LNCaP clone FGC (cell line): ENCODE results near the gene STKLD1.
"Not testable (repeated sequence)": the region's sequence is repeated elsewhere in the genome, so short reads cannot be mapped to it uniquely, and the experiment has no call there.

Source experiments
- DNase-seq: peaks from one replicate; pipeline ENCODE4 v3.0.0-alpha.2; 2011; ENCODE audit warnings: low read depth
- H3K4me3 ChIP-seq: 2 replicates; pipeline ENCODE4 v1.5.1; 2011; ENCODE audit warnings: mild to moderate bottlenecking, low read depth, low read length, control low read depth
- TF ChIP-seq, protein P1 (sequence below): IDR thresholded peaks from 2 replicates; pipeline ENCODE4 v1.5.1; 2012; ENCODE audit warnings: mild to moderate bottlenecking; ENCODE audit not compliant: control insufficient read depth, insufficient read depth; ENCODE audit errors: extremely low read depth

STKLD1 gene

DNA sequence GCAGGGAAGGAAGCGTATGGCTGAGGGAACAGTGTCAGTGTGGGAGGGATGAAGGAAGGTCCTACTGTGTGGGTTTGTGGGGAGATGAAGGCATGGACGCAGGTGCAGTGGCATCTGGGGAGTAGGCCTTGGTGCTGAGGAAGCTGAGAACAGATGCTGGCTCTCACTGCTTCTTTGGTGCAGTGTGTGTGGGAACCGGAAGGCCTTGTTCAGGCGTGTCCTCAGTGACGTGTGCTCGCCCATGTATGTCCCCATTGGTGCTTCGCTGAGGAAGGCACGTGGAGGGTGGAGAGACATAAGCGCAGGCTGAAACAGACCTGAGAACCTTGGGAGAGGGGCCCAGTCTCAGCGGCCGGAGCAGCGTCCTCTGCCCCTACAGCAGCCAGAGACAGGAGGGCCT lies 64.7 kb downstream of the STKLD1 start:
- DNase-seq = no peak
- TF ChIP-seq, protein P1, sequence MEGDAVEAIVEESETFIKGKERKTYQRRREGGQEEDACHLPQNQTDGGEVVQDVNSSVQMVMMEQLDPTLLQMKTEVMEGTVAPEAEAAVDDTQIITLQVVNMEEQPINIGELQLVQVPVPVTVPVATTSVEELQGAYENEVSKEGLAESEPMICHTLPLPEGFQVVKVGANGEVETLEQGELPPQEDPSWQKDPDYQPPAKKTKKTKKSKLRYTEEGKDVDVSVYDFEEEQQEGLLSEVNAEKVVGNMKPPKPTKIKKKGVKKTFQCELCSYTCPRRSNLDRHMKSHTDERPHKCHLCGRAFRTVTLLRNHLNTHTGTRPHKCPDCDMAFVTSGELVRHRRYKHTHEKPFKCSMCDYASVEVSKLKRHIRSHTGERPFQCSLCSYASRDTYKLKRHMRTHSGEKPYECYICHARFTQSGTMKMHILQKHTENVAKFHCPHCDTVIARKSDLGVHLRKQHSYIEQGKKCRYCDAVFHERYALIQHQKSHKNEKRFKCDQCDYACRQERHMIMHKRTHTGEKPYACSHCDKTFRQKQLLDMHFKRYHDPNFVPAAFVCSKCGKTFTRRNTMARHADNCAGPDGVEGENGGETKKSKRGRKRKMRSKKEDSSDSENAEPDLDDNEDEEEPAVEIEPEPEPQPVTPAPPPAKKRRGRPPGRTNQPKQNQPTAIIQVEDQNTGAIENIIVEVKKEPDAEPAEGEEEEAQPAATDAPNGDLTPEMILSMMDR = no peak

DNA sequence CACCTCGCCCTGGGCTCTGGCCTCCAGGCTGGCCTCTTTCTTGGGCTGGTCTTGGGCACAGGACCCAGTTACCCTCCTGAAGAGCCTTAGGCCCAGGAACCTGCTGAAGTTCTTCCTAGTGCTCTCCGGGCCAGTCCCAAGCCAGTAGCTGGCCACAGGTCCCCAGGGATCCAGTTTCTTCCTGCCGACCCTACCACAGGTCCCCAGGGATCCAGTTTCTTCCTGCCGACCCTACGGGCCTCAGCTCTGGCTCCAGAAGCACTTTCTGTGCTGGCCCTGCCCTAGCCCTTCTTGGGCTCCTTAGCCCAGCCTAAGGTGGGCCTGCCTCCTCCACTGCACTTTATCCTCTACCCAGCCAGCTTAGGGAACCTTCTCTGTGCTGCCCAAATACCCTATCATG lies 65.4 kb downstream of the STKLD1 start:
- no peak for DNase-seq
- TF ChIP-seq, protein P1 = no peak
- H3K4me3 ChIP-seq = no peak overlapping the region

More for the DNA sequence above, 64.7 kb downstream of the STKLD1 start:
- H3K4me3 ChIP-seq = no peak overlapping the region

DNA sequence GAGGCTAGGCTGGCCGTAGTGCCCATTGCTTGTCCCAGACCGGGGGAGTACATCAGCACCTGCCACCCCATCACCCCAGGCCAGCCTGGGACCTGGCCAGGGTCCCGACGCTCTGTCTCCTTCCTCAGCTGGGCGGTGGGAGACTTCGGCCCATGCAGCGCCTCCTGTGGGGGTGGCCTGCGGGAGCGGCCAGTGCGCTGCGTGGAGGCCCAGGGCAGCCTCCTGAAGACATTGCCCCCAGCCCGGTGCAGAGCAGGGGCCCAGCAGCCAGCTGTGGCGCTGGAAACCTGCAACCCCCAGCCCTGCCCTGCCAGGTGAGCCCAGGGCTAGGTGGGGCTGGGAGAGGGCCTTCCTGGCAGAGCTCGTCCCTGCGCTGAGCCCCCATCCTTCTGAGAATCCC lies 67.1 kb downstream of the STKLD1 start:
- DNase-seq = no peak
- no peak overlapping the region for H3K4me3 ChIP-seq
- TF ChIP-seq, protein P1 = no peak

DNA sequence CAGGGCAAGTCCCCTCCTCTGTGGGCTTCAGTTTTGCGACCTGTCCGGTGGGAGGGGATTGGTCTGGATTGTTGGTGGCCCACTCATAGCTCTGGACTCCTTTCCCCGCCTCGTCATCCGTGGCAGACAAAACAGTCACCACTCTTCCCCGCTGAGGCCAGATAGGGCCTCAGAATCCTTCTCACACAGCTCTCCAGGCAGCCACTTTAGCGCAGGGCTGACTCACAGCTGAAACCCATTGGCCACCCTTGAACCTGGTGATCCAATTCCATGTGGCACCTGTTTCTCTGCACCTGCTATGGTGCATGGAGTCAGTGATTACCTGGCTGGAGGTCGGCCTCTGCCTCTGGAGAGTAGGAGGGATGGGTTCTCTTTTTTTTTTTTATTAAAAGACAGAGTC lies 67.8 kb downstream of the STKLD1 start:
- DNase-seq = no peak
- TF ChIP-seq, protein P1 = no peak
- H3K4me3 ChIP-seq = no peak overlapping the region

DNA sequence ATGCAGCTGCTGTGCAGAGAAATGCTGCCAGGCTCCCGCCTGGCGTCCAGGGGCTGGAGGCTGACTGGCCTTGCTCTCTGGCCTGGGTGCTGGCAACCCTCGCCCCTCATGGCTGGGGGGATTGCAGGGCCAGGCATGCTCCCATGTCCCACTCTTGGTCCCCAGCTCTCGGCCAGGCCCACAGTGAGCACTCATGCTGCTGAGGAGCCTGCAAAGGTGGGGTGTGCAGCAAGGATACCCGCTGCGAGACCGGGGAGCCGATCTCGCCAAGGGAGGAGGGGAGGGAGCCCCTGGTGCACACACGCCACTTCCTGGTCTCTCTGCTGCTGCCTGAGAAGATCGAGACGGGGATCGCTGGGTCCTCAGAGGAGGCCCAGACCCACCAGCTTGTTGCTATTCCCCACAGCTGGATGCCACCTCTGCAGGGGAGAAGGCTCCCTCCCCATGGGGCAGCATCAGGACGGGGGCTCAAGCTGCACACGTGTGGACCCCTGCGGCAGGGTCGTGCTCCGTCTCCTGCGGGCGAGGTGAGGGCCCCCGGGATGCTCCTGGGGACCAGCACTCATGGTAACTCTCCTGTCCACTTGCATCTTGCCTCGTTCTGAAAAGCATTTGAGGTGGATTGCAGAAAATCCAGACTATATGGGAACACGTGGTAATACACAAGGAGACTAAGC lies 69.3 kb downstream of the STKLD1 start:
- TF ChIP-seq, protein P1 = no peak
- no peak overlapping the region for H3K4me3 ChIP-seq
- no peak for DNase-seq

GRCh38 chr9:133448487-133448972 lies 72.4 kb downstream of the STKLD1 start:
- TF ChIP-seq, protein P1 = no peak
- DNase-seq = no peak
- no peak overlapping the region for H3K4me3 ChIP-seq

- TF ChIP-seq, protein P1 = no peak
- no peak overlapping the region for H3K4me3 ChIP-seq
- DNase-seq = no peak
These were observed 73.6 kb downstream of the STKLD1 start for GRCh38 chr9:133449760-133450159.

GRCh38 chr9:133451865-133452264 lies 75.7 kb downstream of the STKLD1 start:
- H3K4me3 ChIP-seq = not testable (repeated sequence)

More at GRCh38 chr9:133451865-133452264, 75.7 kb downstream of the STKLD1 start:
- DNase-seq = not testable (repeated sequence)
